Lower lobe of right lung (tissue), 2 donors: ENCODE data around the gene TOR2A. TPM values are rescaled to one million over a fixed set of nuclear protein-coding genes. Genes with fewer than 3 reads are reported as not detected.

ENCODE experiments used
- ATAC-seq, 2 donors: fragments of 200-7000 bp; cut with Tn5 transposase; one replicate each; pipeline ENCODE4 v1.9.1; 2020 to 2022; ENCODE audit warnings: mild to moderate bottlenecking in 2 of 2, moderate library complexity in 2 of 2
- DNase-seq: peaks from one replicate; pipeline ENCODE4 v3.0.0-alpha.2; 2020
- H3K27ac ChIP-seq: fragments of 200-600 bp; one replicate; pipeline ENCODE4 v1.8.0; 2022
- H3K27me3 ChIP-seq: fragments of 200-600 bp; one replicate; pipeline ENCODE4 v1.8.0; 2022; ENCODE audit warnings: low read depth
- H3K36me3 ChIP-seq: fragments of 200-600 bp; one replicate; pipeline ENCODE4 v1.8.0; 2022; ENCODE audit warnings: mild to moderate bottlenecking
- H3K4me1 ChIP-seq: fragments of 200-600 bp; one replicate; pipeline ENCODE4 v1.8.0; 2022
- H3K4me3 ChIP-seq: fragments of 200-600 bp; one replicate; pipeline ENCODE4 v1.8.0; 2022; ENCODE audit warnings: mild to moderate bottlenecking
- H3K9me3 ChIP-seq: fragments of 200-600 bp; one replicate; pipeline ENCODE4 v1.8.0; 2022
- CTCF ChIP-seq: fragments of 200-600 bp; IDR thresholded peaks from one replicate; pipeline ENCODE4 v1.8.0; 2022; ENCODE audit warnings: antibody characterized with exemption, mild to moderate bottlenecking
- intact Hi-C: fragments of 100-400 bp; cut with DNase I; formaldehyde crosslinking; loops from one replicate; pipeline ENCODE4 v1.11.0; 2022
- total RNA-seq: library from RNA; stranded (reverse); fragmentation: NEBNext Ultra II Directional; extraction: Animal tissue kit (Norgen Biotek cat#: 25700); gene quantifications from one replicate; pipeline ENCODE4 v1.2.1, GENCODE V29; 2021
- donor health status: DM: no; HTN: yes; CAD: no; lungs with severe emphysema.

The TOR2A gene
- total RNA-seq, 1 donor from 2014 or later = 16.5 TPM

GRCh38 chr9:127693143-127693542, 42.0 kb downstream of the TOR2A start:
- no peak overlapping the region for H3K27ac ChIP-seq
- H3K36me3 ChIP-seq = peaks cover 59% of the 10 kb centered on the region
- DNase-seq (no peak), ATAC-seq (no peak)
- H3K4me3 ChIP-seq = no peak overlapping the region
- H3K4me1 ChIP-seq = no peaks in the 10 kb centered on the region
- no peaks in the 10 kb centered on the region for H3K9me3 ChIP-seq
- H3K27me3 ChIP-seq = no peaks in the 10 kb centered on the region
- intact Hi-C loops = no loop called here
- TF ChIP-seq CTCF = no peak

GRCh38 chr9:127692071-127692470, 43.0 kb downstream of the TOR2A start:
- ATAC-seq = no peak
- Histone ChIP-seq H3K27me3 (no peaks in the 10 kb centered on the region), H3K27ac (no peak overlapping the region), H3K36me3 (peaks cover 70% of the 10 kb centered on the region), H3K4me1 (no peaks in the 10 kb centered on the region), H3K9me3 (no peaks in the 10 kb centered on the region), H3K4me3 (no peak overlapping the region)
- no peak for DNase-seq
- intact Hi-C loops = no loop called here
- no peak for TF ChIP-seq CTCF

GRCh38 chr9:127690735-127691134, 44.4 kb downstream of the TOR2A start:
- no peak overlapping the region for H3K27ac ChIP-seq
- no peaks in the 10 kb centered on the region for H3K9me3 ChIP-seq
- no peaks in the 10 kb centered on the region for H3K4me1 ChIP-seq
- no peak for TF ChIP-seq CTCF
- H3K4me3 ChIP-seq = no peak overlapping the region
- no peak for DNase-seq
- H3K27me3 ChIP-seq = no peaks in the 10 kb centered on the region
- H3K36me3 ChIP-seq = peaks cover 83% of the 10 kb centered on the region
- intact Hi-C loops = no loop called here
- no peak for ATAC-seq

GRCh38 chr9:127689329-127690000, 45.6 kb downstream of the TOR2A start:
- no peaks in the 10 kb centered on the region for H3K27me3 ChIP-seq
- no peaks in the 10 kb centered on the region for H3K4me1 ChIP-seq
- TF ChIP-seq CTCF = no peak
- H3K9me3 ChIP-seq = no peaks in the 10 kb centered on the region
- ATAC-seq (no peak), DNase-seq (no peak)
- peaks cover 93% of the 10 kb centered on the region for H3K36me3 ChIP-seq
- intact Hi-C loops = no loop called here
- H3K27ac ChIP-seq = no peak overlapping the region
- no peak overlapping the region for H3K4me3 ChIP-seq

GRCh38 chr9:127686461-127687393, 48.4 kb downstream of the TOR2A start:
- Histone ChIP-seq H3K9me3 (no peaks in the 10 kb centered on the region), H3K27ac (no peak overlapping the region), H3K36me3 (peaks cover 98% of the 10 kb centered on the region), H3K27me3 (no peaks in the 10 kb centered on the region), H3K4me3 (no peak overlapping the region), H3K4me1 (no peaks in the 10 kb centered on the region)
- intact Hi-C loops = no loop called here
- ATAC-seq (no peak), DNase-seq (no peak)
- TF ChIP-seq CTCF = no peak
